CD4-positive, alpha-beta T cell (primary cell): Measurements from ENCODE around the gene DLGAP4. TPM values are rescaled to one million over a fixed set of nuclear protein-coding genes. Genes with fewer than 3 reads are reported as not detected.

Source experiments
- ATAC-seq: fragments of 200-7000 bp; cut with Tn5 transposase; one replicate; pipeline ENCODE4 v1.10.0; 2022; ENCODE audit warnings: mild to moderate bottlenecking; ENCODE audit not compliant: poor library complexity
- CTCF ChIA-PET: fragments of 350-600 bp; sonication (Branson Sonifier 250); formaldehyde crosslinking; loops from one replicate; lab custom pipeline; 2021; ENCODE audit warnings: antibody characterized with exemption, inconsistent platforms; lab: Charles Lee
- POLR2A ChIA-PET: fragments of 350-600 bp; sonication (Branson Sonifier 250); formaldehyde crosslinking; loops from one replicate; lab custom pipeline; 2021; ENCODE audit warnings: antibody characterized with exemption, inconsistent platforms; lab: Charles Lee
- DNase-seq, 14 experiments: peaks; one replicate each; pipeline ENCODE4 v3.0.0-alpha.2; 2013 to 2020; ENCODE audit warnings: mixed read lengths in 2 of 14
- H3K27ac ChIP-seq, 2 donors: one replicate each; pipeline versions ENCODE4 v1.5.1 to v1.7.0; 2013; ENCODE audit warnings: low read length in 2 of 2, low read depth in 1 of 2, mild to moderate bottlenecking in 1 of 2
- H3K27me3 ChIP-seq, 2 experiments: 1 replicate in 1 of 2; 2 replicates in 1 of 2; pipeline versions ENCODE4 v1.6.1 to v1.7.0; 2013; ENCODE audit warnings: low read length in 2 of 2, control low read depth in 1 of 2, mild to moderate bottlenecking in 1 of 2, moderate library complexity in 1 of 2; ENCODE audit not compliant: insufficient read depth in 2 of 2, control insufficient read depth in 1 of 2
- H3K36me3 ChIP-seq: one replicate; pipeline ENCODE4 v1.6.1; 2013; ENCODE audit warnings: low read length, control low read depth; ENCODE audit not compliant: insufficient read depth
- H3K4me1 ChIP-seq: one replicate; pipeline ENCODE4 v1.6.1; 2013; ENCODE audit warnings: low read length, control low read depth; ENCODE audit not compliant: insufficient read depth
- H3K4me3 ChIP-seq: one replicate; pipeline ENCODE4 v1.5.1; 2013; ENCODE audit warnings: mild to moderate bottlenecking, low read length, moderate library complexity
- H3K9me3 ChIP-seq, 2 experiments: 1 replicate in 1 of 2; 2 replicates in 1 of 2; pipeline versions ENCODE4 v1.6.1 to v1.7.0; 2013; ENCODE audit warnings: low read length in 2 of 2, mild to moderate bottlenecking in 2 of 2, control low read depth in 1 of 2, moderate library complexity in 1 of 2; ENCODE audit not compliant: control insufficient read depth in 1 of 2, insufficient read depth in 1 of 2
- H3K27ac Mint-ChIP-seq: one replicate; pipeline ENCODE4 v1.8.0; 2020; ENCODE audit warnings: mixed read lengths
- H3K27me3 Mint-ChIP-seq: one replicate; pipeline ENCODE4 v1.8.0; 2021; ENCODE audit warnings: mixed read lengths
- H3K36me3 Mint-ChIP-seq: one replicate; pipeline ENCODE4 v1.8.0; 2021; ENCODE audit warnings: low read depth, mixed read lengths
- H3K4me1 Mint-ChIP-seq: one replicate; pipeline ENCODE4 v1.8.0; 2021; ENCODE audit warnings: low read depth, mixed read lengths
- H3K4me3 Mint-ChIP-seq: one replicate; pipeline ENCODE4 v1.8.0; 2020; ENCODE audit warnings: mild to moderate bottlenecking, mixed read lengths
- H3K9me3 Mint-ChIP-seq: one replicate; pipeline ENCODE4 v1.8.0; 2020; ENCODE audit warnings: mixed read lengths
- intact Hi-C, 2 experiments: fragments of 100-400 bp; cut with DNase I in 1 of 2; cut with micrococcal nuclease in 1 of 2; formaldehyde crosslinking; loops; one replicate each; pipeline versions ENCODE4 v1.15.1 to v1.9.0; 2023 to 2025; cut with DNase I, micrococcal nuclease
- total RNA-seq, 174 experiments: library from RNA in 2 of 174; stranded (reverse) in 2 of 174; gene quantifications; one replicate each; pipeline ENCODE4 v1.2.3 and lab custom pipeline; 2021 to 2026
- TF ChIP-seq, protein P1 (sequence below): fragments of 200-600 bp; IDR thresholded peaks from one replicate; pipeline ENCODE4 v1.8.0; 2022; ENCODE audit warnings: antibody characterized with exemption, mild to moderate bottlenecking

DLGAP4 gene
- total RNA-seq, 2 experiments from 2014 or later, result 16.0 to 16.1 TPM

DNA sequence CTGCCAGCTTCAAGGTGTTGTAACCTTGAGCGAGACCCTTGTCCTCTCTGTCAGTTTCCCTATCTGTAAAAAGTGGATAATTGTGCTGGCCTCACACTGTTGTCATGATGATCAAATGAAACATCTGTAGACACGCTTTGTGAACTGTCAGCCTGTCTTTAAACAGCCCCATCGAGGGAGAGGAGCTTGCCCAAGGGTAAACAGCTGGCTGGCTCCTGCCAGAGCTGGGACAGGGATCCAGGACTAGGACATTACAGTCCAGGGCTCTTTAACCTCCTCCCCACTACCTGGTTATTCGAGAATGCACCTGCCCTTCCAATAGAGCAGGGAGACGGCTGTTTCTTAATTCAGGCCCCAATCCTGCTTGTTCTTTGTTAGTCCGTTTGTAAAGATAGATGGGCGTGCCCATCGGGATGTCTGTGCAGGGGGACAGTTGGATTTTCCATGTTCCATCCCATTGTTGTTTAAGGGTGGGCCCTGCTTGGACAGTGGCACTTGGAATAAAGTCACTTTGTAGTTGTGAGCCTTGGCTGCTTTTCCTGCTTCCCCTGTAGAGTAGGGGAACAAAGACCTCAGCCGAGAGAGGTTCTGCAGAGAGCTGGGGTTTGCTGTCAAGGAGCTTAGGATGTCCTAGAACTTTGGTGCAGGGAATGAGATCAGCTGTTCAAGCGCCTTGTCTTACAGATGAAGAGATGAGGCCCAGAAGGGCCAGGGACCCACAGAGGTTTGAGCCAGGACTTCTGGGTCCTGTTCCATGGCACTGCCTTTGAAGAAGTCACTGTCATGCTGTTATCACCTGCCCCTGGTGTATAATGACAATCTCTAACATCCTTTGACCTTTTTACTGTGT is 157.3 kb downstream of the DLGAP4 start:
- Mint-ChIP-seq H3K27me3 (no peaks in the 10 kb centered on the region), H3K9me3 (no peaks in the 10 kb centered on the region), H3K36me3 (peaks cover 8% of the 10 kb centered on the region), H3K4me1 (peaks cover 75% of the 10 kb centered on the region), H3K4me3 (peak overlapping the region; percentile 97), H3K27ac (peak overlapping the region; percentile 84)
- Histone ChIP-seq H3K36me3 (no peaks in the 10 kb centered on the region), H3K9me3 (no peaks in the 10 kb centered on the region), H3K4me1 (peaks cover 75% of the 10 kb centered on the region), H3K27ac (peak overlapping the region; percentile 63 to 75), H3K27me3 (no peaks in the 10 kb centered on the region), H3K4me3 (peak overlapping the region; percentile 82)
- CTCF ChIA-PET, result interaction anchor here (0.8 kb wide), 1 partner anchor 509 kb away, joined by 3 read pairs; the partner anchor contains the start of gene SCAND1
- ATAC-seq (no peak), DNase-seq (no peak)
- intact Hi-C loops, result loop anchor here (5.0 to 10.0 kb wide), 6 partner anchors 109 to 1789 kb away; partner anchors contain the start of genes TGIF2 (in 2 of the 2), NDRG3 (in 1 of the 2), PIGU (in 1 of the 2) and RAB5IF (in 1 of the 2)
- TF ChIP-seq, protein P1, sequence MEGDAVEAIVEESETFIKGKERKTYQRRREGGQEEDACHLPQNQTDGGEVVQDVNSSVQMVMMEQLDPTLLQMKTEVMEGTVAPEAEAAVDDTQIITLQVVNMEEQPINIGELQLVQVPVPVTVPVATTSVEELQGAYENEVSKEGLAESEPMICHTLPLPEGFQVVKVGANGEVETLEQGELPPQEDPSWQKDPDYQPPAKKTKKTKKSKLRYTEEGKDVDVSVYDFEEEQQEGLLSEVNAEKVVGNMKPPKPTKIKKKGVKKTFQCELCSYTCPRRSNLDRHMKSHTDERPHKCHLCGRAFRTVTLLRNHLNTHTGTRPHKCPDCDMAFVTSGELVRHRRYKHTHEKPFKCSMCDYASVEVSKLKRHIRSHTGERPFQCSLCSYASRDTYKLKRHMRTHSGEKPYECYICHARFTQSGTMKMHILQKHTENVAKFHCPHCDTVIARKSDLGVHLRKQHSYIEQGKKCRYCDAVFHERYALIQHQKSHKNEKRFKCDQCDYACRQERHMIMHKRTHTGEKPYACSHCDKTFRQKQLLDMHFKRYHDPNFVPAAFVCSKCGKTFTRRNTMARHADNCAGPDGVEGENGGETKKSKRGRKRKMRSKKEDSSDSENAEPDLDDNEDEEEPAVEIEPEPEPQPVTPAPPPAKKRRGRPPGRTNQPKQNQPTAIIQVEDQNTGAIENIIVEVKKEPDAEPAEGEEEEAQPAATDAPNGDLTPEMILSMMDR, result no peak
- POLR2A ChIA-PET, result interaction anchor here (0.5 to 0.8 kb wide), 2 partner anchors 24 to 184 kb away, joined by 3 read pairs; no protein-coding TSS in a partner anchor

DNA sequence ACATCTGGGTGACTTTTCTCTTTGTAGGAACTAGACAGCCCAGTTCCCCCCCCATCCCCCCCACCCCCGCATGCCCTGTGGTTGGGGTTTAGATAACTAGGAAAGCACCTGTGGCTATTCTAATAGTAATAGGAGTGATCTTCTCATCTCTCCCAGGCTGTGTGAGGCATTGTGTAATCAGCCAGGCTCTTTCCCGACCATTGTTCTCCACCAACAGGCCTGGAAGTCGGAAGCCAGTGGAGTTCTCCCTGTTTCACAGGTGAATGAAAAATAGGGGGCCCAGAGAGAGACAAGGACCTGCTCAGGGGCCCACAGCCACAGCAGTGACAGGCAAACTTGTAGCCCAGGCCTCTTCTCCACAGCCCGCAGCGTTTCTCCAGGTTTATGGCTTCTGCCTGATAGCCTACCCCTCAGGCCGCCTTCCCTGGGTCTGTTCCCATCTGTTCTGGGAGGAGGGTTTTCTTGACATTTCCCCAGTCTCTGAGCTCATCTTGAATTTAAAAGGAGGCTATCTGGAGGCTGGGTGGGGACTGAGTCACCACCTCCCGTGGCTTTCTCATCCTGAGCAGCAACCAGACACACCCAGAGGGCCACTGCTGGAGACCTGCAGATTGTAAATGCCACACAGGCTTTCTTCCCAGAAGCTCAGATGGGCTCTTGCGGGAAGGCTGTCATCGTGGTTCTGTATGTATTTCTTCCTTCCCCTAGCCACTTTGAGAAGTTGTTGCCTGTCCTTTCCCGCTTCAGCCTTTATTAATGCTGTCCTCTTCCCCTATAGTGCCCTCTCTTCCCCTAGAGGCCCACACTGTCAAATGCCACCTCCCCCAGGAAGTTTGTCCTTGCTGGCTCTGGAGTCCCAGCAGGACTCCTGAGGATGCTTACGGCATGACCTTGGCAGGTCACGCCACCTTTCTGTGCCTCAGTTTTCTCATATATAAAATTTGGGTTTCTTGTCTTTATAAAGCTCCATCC is 159.3 kb downstream of the DLGAP4 start:
- DNase-seq (peak in 11 of 14 experiments; percentile 26 to 72 (median 42)), ATAC-seq (peak; percentile 9)
- H3K4me3 Mint-ChIP-seq, result peak overlapping the region; percentile 82
- Histone ChIP-seq H3K4me3 (no peak overlapping the region), H3K27me3 (no peaks in the 10 kb centered on the region), H3K36me3 (no peaks in the 10 kb centered on the region), H3K27ac (peak overlapping the region in 1 of 2 donors; percentile 36), H3K4me1 (peaks cover 87% of the 10 kb centered on the region), H3K9me3 (no peaks in the 10 kb centered on the region)
- peaks cover 8% of the 10 kb centered on the region for H3K36me3 Mint-ChIP-seq
- ChIA-PET POLR2A (interaction anchor here (0.7 to 2.5 kb wide), 5 partner anchors 26 to 511 kb away, joined by 3 to 11 read pairs (median 6); partner anchors contain the start of genes RAB5IF and SCAND1), CTCF (interaction anchor here (1.1 to 1.8 kb wide), 3 partner anchors 26 to 140 kb away, joined by 3 to 5 read pairs (median 5); partner anchors contain the start of gene RAB5IF)
- H3K4me1 Mint-ChIP-seq, result peaks cover 83% of the 10 kb centered on the region
- no peaks in the 10 kb centered on the region for H3K27me3 Mint-ChIP-seq
- TF ChIP-seq, protein P1, result no peak
- H3K9me3 Mint-ChIP-seq, result no peaks in the 10 kb centered on the region
- peak overlapping the region; percentile 84 for H3K27ac Mint-ChIP-seq
- intact Hi-C loops, result loop anchor here in 1 of 2 experiments (10.0 kb wide), 2 partner anchors 629 to 1791 kb away; partner anchors contain the start of genes PIGU and RBL1
